B cell (primary cell): ENCODE measurements around the gene MIR17HG. TPM values are rescaled to one million over a fixed set of nuclear protein-coding genes. Genes with fewer than 3 reads are reported as not detected.
A peak's percentile ranks its signal among the peaks of the same experiment; 100 is the strongest.

Source experiments
- ATAC-seq: fragments of 200-7000 bp; cut with Tn5 transposase; one replicate; pipeline ENCODE4 v1.10.0; 2021; ENCODE audit warnings: low read depth, mild to moderate bottlenecking, moderate number of reproducible peaks, moderate library complexity
- CTCF ChIA-PET: fragments of 350-600 bp; sonication (Branson Sonifier 250); formaldehyde crosslinking; loops from one replicate; lab custom pipeline; 2021; ENCODE audit warnings: antibody characterized with exemption, inconsistent platforms; lab: Charles Lee
- POLR2A ChIA-PET: fragments of 350-600 bp; sonication (Branson Sonifier 250); formaldehyde crosslinking; loops from one replicate; lab custom pipeline; 2021; ENCODE audit warnings: antibody characterized with exemption; lab: Charles Lee
- DNase-seq: peaks from one replicate; pipeline ENCODE4 v3.0.0; 2013
- H2AFZ ChIP-seq: 2 replicates; pipeline ENCODE4 v1.6.1; 2012; ENCODE audit warnings: mild to moderate bottlenecking, low read depth, low read length; ENCODE audit not compliant: insufficient read depth, poor library complexity, severe bottlenecking
- H3K27ac ChIP-seq, 2 donors: 1 replicate in 1 of 2; 2 replicates in 1 of 2; pipeline ENCODE4 v1.5.1; 2012 to 2013; ENCODE audit warnings: low read length in 2 of 2, mild to moderate bottlenecking in 2 of 2, moderate library complexity in 1 of 2
- H3K27me3 ChIP-seq, 4 experiments: fragments of 200-600 bp in 1 of 4; sonication (generic) in 1 of 4; replicated peaks in 1 of 4; 1 replicate in 2 of 4; 2 replicates in 2 of 4; pipeline versions ENCODE4 v1.6.1 to v1.7.0; 2013 to 2016; ENCODE audit warnings: low read length in 3 of 4, mild to moderate bottlenecking in 2 of 4, mixed read lengths in 1 of 4, moderate library complexity in 1 of 4; ENCODE audit not compliant: insufficient read depth in 4 of 4, control insufficient read depth in 3 of 4; ENCODE audit errors: control extremely low read depth in 1 of 4
- H3K36me3 ChIP-seq, 2 experiments: replicated peaks in 1 of 2; 1 replicate in 1 of 2; 2 replicates in 1 of 2; pipeline versions ENCODE4 v1.6.1 to v1.7.1; 2013; ENCODE audit warnings: low read length in 1 of 2; ENCODE audit not compliant: insufficient read depth in 2 of 2, control insufficient read depth in 1 of 2; ENCODE audit errors: control extremely low read depth in 1 of 2, extremely low read depth in 1 of 2
- H3K4me1 ChIP-seq, 2 donors: fragments of 200-600 bp in 1 of 2; sonication (generic) in 1 of 2; 1 replicate in 1 of 2; 2 replicates in 1 of 2; pipeline versions ENCODE4 v1.5.1 to v1.6.1; 2013 to 2017; ENCODE audit warnings: low read length in 2 of 2; ENCODE audit not compliant: control insufficient read depth in 2 of 2, insufficient read depth in 2 of 2
- H3K4me2 ChIP-seq: replicated peaks from 2 replicates; pipeline ENCODE3; 2012; ENCODE audit warnings: mild to moderate bottlenecking, low read depth, low read length; ENCODE audit not compliant: poor library complexity, severe bottlenecking
- H3K4me3 ChIP-seq, 5 experiments: fragments of 200-600 bp in 1 of 5; sonication (generic) in 1 of 5; 1 replicate in 3 of 5; 2 replicates in 2 of 5; pipeline versions ENCODE4 v1.5.1 to v1.7.0; 2011 to 2016; ENCODE audit warnings: low read length in 4 of 5, mild to moderate bottlenecking in 4 of 5, low read depth in 2 of 5, control low read depth in 1 of 5, moderate library complexity in 1 of 5; ENCODE audit not compliant: insufficient read depth in 1 of 5; ENCODE audit errors: control extremely low read depth in 1 of 5, extremely low read depth in 1 of 5
- H3K79me2 ChIP-seq: fragments of 200-600 bp; sonication (generic); one replicate; pipeline ENCODE4 v1.6.0; 2016; ENCODE audit warnings: low read length; ENCODE audit not compliant: control insufficient read depth, insufficient read depth
- H3K9ac ChIP-seq: fragments of 200-600 bp; sonication (generic); 2 replicates; pipeline ENCODE4 v1.6.1; 2017; ENCODE audit warnings: mild to moderate bottlenecking, low read length, moderate library complexity
- H3K9me3 ChIP-seq, 3 donors: one replicate each; pipeline versions ENCODE4 v1.6.1 to v1.7.1; 2013; ENCODE audit warnings: low read length in 2 of 3; ENCODE audit not compliant: control insufficient read depth in 2 of 3, insufficient read depth in 1 of 3; ENCODE audit errors: control extremely low read depth in 1 of 3
- H4K20me1 ChIP-seq: 2 replicates; pipeline ENCODE4 v1.6.0; 2012; ENCODE audit warnings: mild to moderate bottlenecking, low read length; ENCODE audit not compliant: insufficient read depth, control insufficient read depth, poor library complexity, severe bottlenecking
- H3K27ac Mint-ChIP-seq: one replicate; pipeline ENCODE4 v1.8.0; 2021; ENCODE audit warnings: mixed read lengths
- H3K27me3 Mint-ChIP-seq: one replicate; pipeline ENCODE4 v1.8.0; 2021; ENCODE audit warnings: mixed read lengths
- H3K4me1 Mint-ChIP-seq: one replicate; pipeline ENCODE4 v1.8.0; 2021; ENCODE audit warnings: mixed read lengths
- H3K4me3 Mint-ChIP-seq: one replicate; pipeline ENCODE4 v1.8.0; 2021; ENCODE audit warnings: mixed read lengths
- H3K9me3 Mint-ChIP-seq: one replicate; pipeline ENCODE4 v1.8.0; 2022; ENCODE audit warnings: mixed read lengths; ENCODE audit not compliant: insufficient read depth
- CTCF ChIP-seq: fragments of 200-600 bp; IDR thresholded peaks from one replicate; pipeline ENCODE4 v1.8.0; 2022; ENCODE audit warnings: antibody characterized with exemption, mild to moderate bottlenecking
- EZH2 ChIP-seq: IDR thresholded peaks from 2 replicates; pipeline ENCODE4 v1.6.1; 2012; ENCODE audit warnings: borderline replicate concordance, low read depth, mild to moderate bottlenecking, moderate library complexity, low read length; ENCODE audit not compliant: insufficient read depth, poor library complexity, severe bottlenecking
- WGBS: methylation state at CpG from one replicate; pipeline ENCODE4 v1.1.5; 2013; ENCODE audit warnings: missing lambda C conversion rate; ENCODE audit not compliant: insufficient coverage; 5-methylcytosine and 5-hydroxymethylcytosine counted together
- intact Hi-C: fragments of 100-400 bp; cut with micrococcal nuclease; formaldehyde crosslinking; loops from one replicate; pipeline ENCODE4 v1.10.0; 2022
- polyA plus RNA-seq: library from polyadenylated mRNA; depleted of rRNA; stranded (reverse); fragments of >200 nt; gene quantifications from 2 replicates; pipeline ENCODE4 v1.2.3, GENCODE V29; 2012
- total RNA-seq, 2 donors: library from RNA; stranded (reverse); fragments of 120-200 nt in 1 of 2; gene quantifications; 1 replicate in 1 of 2; 2 replicates in 1 of 2; pipeline versions ENCODE4 v1.2.3 to v1.2.4, GENCODE V29; 2013 to 2022

MIR17HG gene
- total and polyA plus RNA-seq, 2 donors (not counting 1 experiment from before 2014, with no cell fraction given), result 6.0 to 17.1 TPM

GRCh38 chr13:91347996-91348905, 764 bp downstream of the MIR17HG start:
- peak overlapping the region; percentile 80 for H2AFZ ChIP-seq
- Mint-ChIP-seq H3K4me3 (peak overlapping the region; percentile 65), H3K27me3 (no peaks in the 10 kb centered on the region), H3K9me3 (no peaks in the 10 kb centered on the region), H3K27ac (peak overlapping the region; percentile 84), H3K4me1 (peaks cover 35% of the 10 kb centered on the region)
- H3K4me3 ChIP-seq, result peak overlapping the region in 4 of 5 experiments; percentile 63 to 78 (median 74)
- peak overlapping the region; percentile 90 for H3K4me2 ChIP-seq
- H3K4me1 ChIP-seq, result peaks cover 20 to 21% of the 10 kb centered on the region in 2 donors
- POLR2A ChIA-PET, result no interaction called here
- CTCF ChIA-PET, result interaction anchor here (1.8 kb wide), 1 partner anchor 35 kb away, joined by 6 read pairs; no protein-coding TSS in a partner anchor
- ATAC-seq (peak; percentile 46), DNase-seq (peak; percentile 88)
- H3K9ac ChIP-seq, result peak overlapping the region; percentile 72
- peak overlapping the region; percentile 57 to 81 for H3K27ac ChIP-seq
- intact Hi-C loops, result loop anchor here (1.0 kb wide), 1 partner anchor 50 kb away; the partner anchor contains the start of gene GPC5
- no peak for TF ChIP-seq CTCF
- TF ChIP-seq EZH2, result no peak
- H3K79me2 ChIP-seq, result peaks cover 37% of the 10 kb centered on the region
- WGBS, result under 1% methylated on average over 141 of the region's 141 CpGs
- H3K36me3 ChIP-seq, result peaks cover 0 to 26% of the 10 kb centered on the region in 2 experiments
- H4K20me1 ChIP-seq, result peaks cover 30% of the 10 kb centered on the region
- H3K27me3 ChIP-seq, result no peaks in the 10 kb centered on the region
- no peaks in the 10 kb centered on the region for H3K9me3 ChIP-seq
